Adrenal gland (tissue), 12 donors: ENCODE results near the gene HOMER1. TPM values are rescaled to one million over a fixed set of nuclear protein-coding genes. Genes with fewer than 3 reads are reported as not detected.

ENCODE experiments used
- DNase-seq, 7 donors: peaks; one replicate each; pipeline ENCODE4 v3.0.0-alpha.2; 2019 to 2020
- H3K27ac ChIP-seq, 5 donors: fragments of 200-600 bp; sonication (generic) in 4 of 5; 1 replicate in 3 of 5; 2 replicates in 2 of 5; pipeline versions ENCODE4 v1.5.1 to v1.8.0; 2016 to 2020; ENCODE audit warnings: mild to moderate bottlenecking in 1 of 5
- H3K27me3 ChIP-seq: fragments of 200-600 bp; 2 replicates; pipeline ENCODE4 v1.8.0; 2021
- H3K36me3 ChIP-seq, 2 donors: fragments of 200-600 bp; replicated peaks in 1 of 2; 1 replicate in 1 of 2; 2 replicates in 1 of 2; pipeline versions ENCODE4 v1.5.1 to v1.8.0; 2018 to 2022
- H3K4me1 ChIP-seq, 2 donors: fragments of 200-600 bp; replicated peaks in 1 of 2; 1 replicate in 1 of 2; 2 replicates in 1 of 2; pipeline versions ENCODE4 v1.5.1 to v1.8.0; 2018 to 2021
- H3K4me3 ChIP-seq, 4 donors: fragments of 200-600 bp; sonication (generic) in 3 of 4; one replicate each; pipeline ENCODE4 v1.5.1; 2016 to 2018
- H3K9me3 ChIP-seq, 3 donors: fragments of 200-600 bp; sonication (generic) in 1 of 3; replicated peaks in 1 of 3; 1 replicate in 2 of 3; 2 replicates in 1 of 3; pipeline versions ENCODE4 v1.5.1 to v1.8.0; 2016 to 2021
- CTCF ChIP-seq, 6 experiments: fragments of 450-650 bp in 4 of 6; fragments of 200-600 bp in 2 of 6; sonication (generic) in 1 of 6; IDR thresholded peaks; 1 replicate in 5 of 6; 2 replicates in 1 of 6; pipeline versions ENCODE4 v1.5.1 to v1.8.0; 2016 to 2021; ENCODE audit warnings: antibody characterized with exemption in 6 of 6, mild to moderate bottlenecking in 2 of 6, moderate library complexity in 1 of 6
- POLR2A ChIP-seq, 2 donors: fragments of 450-650 bp; IDR thresholded peaks; one replicate each; pipeline ENCODE4 v1.6.1; 2017; ENCODE audit warnings: antibody characterized with exemption in 2 of 2, mild to moderate bottlenecking in 2 of 2, moderate library complexity in 1 of 2
- WGBS, 4 donors: extraction: QIAGEN DNeasy Blood & Tissue Kit in 2 of 4; methylation state at CpG; one replicate each; pipeline versions ENCODE4 v1.1.5 to v1.1.7; 2013 to 2017; 5-methylcytosine and 5-hydroxymethylcytosine counted together
- intact Hi-C, 2 donors: fragments of 100-400 bp; cut with DNase I; formaldehyde crosslinking; loops; one replicate each; pipeline versions ENCODE4 v1.14.1 to v1.15.0; 2022 to 2023
- polyA plus RNA-seq, 3 donors: library from polyadenylated mRNA; stranded (reverse); fragments of 200-250 nt in 2 of 3; fragments of 350-450 nt in 1 of 3; fragmentation: Illumina TruSeq in 1 of 3; extraction: RNeasy Lipid Tissue Mini Kit (QIAGEN cat#74804) in 1 of 3; gene quantifications; one replicate each; pipeline ENCODE4 v1.2.3, GENCODE V29; 2013 to 2014
- total RNA-seq, 9 donors: library from RNA; depleted of rRNA in 4 of 9; stranded (reverse); fragments of >200 nt in 4 of 9; fragments of 120-200 nt in 1 of 9; fragmentation: NEBNext Ultra II Directional in 1 of 9; extraction: Animal tissue kit (Norgen Biotek cat#: 25700) in 1 of 9; gene quantifications; one replicate each; pipeline versions ENCODE4 v1.1.0 to v1.2.4, GENCODE V29; 2013 to 2023
- donor health status: healthy with polysubstance abuse.
- donor health status: Bipolar disorder and iron deficiency.
- donor health status: DM: yes; HTN: yes; CAD: no.
- donor health status: DM: no; HTN: no; CAD: no.
- donor health status: DM: no; HTN: no; CAD: no.
- donor health status: DM: yes; HTN: yes; CAD: no.

HOMER1 gene
- total and polyA plus RNA-seq, 12 donors = 0.06 to 10.4 (median 0.78) TPM

GRCh38 chr5:79547429-79547822 lies 33.5 kb upstream of the HOMER1 start:
- Histone ChIP-seq H3K9me3 (no peaks in the 10 kb centered on the region), H3K27me3 (no peaks in the 10 kb centered on the region), H3K4me1 (no peaks in the 10 kb centered on the region), H3K27ac (no peak overlapping the region), H3K36me3 (no peaks in the 10 kb centered on the region), H3K4me3 (no peak overlapping the region)
- intact Hi-C loops = no loop called here
- no peak for DNase-seq
- 72 to 87% (median 82%) methylated on average over 3 of the region's 3 CpGs for WGBS, 4 donors
- no peak for TF ChIP-seq CTCF (IDR thresholded peaks at IDR 0.05)
- TF ChIP-seq POLR2A (IDR thresholded peaks at IDR 0.05) = no peak

GRCh38 chr5:79546782-79547428 lies 33.0 kb upstream of the HOMER1 start:
- Histone ChIP-seq H3K27me3 (no peaks in the 10 kb centered on the region), H3K9me3 (no peaks in the 10 kb centered on the region), H3K4me1 (no peaks in the 10 kb centered on the region), H3K36me3 (no peaks in the 10 kb centered on the region), H3K27ac (no peak overlapping the region), H3K4me3 (no peak overlapping the region)
- intact Hi-C loops = no loop called here
- TF ChIP-seq POLR2A (IDR thresholded peaks at IDR 0.05) (no peak), CTCF (IDR thresholded peaks at IDR 0.05) (no peak)
- no peak for DNase-seq
- WGBS, 4 donors = 63 to 78% (median 71%) methylated on average over 7 of the region's 7 CpGs

- no peaks in the 10 kb centered on the region for H3K4me1 ChIP-seq
- no peak overlapping the region for H3K4me3 ChIP-seq
- intact Hi-C loops = no loop called here
- no peaks in the 10 kb centered on the region for H3K9me3 ChIP-seq
- H3K27ac ChIP-seq = no peak overlapping the region
- TF ChIP-seq POLR2A (IDR thresholded peaks at IDR 0.05) (no peak), CTCF (IDR thresholded peaks at IDR 0.05) (no peak)
- DNase-seq = no peak
- no peaks in the 10 kb centered on the region for H3K36me3 ChIP-seq
- WGBS, 4 donors = 63 to 73% (median 66%) methylated on average over 5 of the region's 5 CpGs
- no peaks in the 10 kb centered on the region for H3K27me3 ChIP-seq
Measured at GRCh38 chr5:79544131-79544530, 30.2 kb upstream of the HOMER1 start.

- no peaks in the 10 kb centered on the region for H3K9me3 ChIP-seq
- no peak for TF ChIP-seq POLR2A (IDR thresholded peaks at IDR 0.05)
- TF ChIP-seq CTCF (IDR thresholded peaks at IDR 0.05) = no peak
- H3K27me3 ChIP-seq = no peaks in the 10 kb centered on the region
- no peak overlapping the region for H3K27ac ChIP-seq
- 77 to 85% (median 80%) methylated on average over 6 of the region's 6 CpGs for WGBS, 4 donors
- H3K36me3 ChIP-seq = no peaks in the 10 kb centered on the region
- intact Hi-C loops = no loop called here
- DNase-seq = no peak
- no peaks in the 10 kb centered on the region for H3K4me1 ChIP-seq
- H3K4me3 ChIP-seq = no peak overlapping the region
Measured at GRCh38 chr5:79540939-79541338, 27.0 kb upstream of the HOMER1 start.
